Hepatocyte (in vitro differentiated cells): ENCODE results near the gene MTHFD1L.
"Not testable (repeated sequence)": the region's sequence is repeated elsewhere in the genome, so short reads cannot be mapped to it uniquely, and the experiment has no call there.

Experiments
- EZH2phosphoT487 ChIP-seq: fragments of 200-600 bp; sonication (generic); IDR thresholded peaks from one replicate; pipeline ENCODE4 v1.6.1; 2018; ENCODE audit warnings: antibody characterized with exemption, mild to moderate bottlenecking, low read depth, moderate library complexity; ENCODE audit not compliant: unreplicated experiment, severe bottlenecking
- TF ChIP-seq, protein P1 (sequence below): fragments of 200-600 bp; sonication (generic); IDR thresholded peaks from 2 replicates; pipeline ENCODE4 v1.5.1; 2016; ENCODE audit warnings: antibody characterized with exemption, mild to moderate bottlenecking; ENCODE audit not compliant: poor library complexity

GRCh38 chr6:151036211-151036721 lies 170.8 kb downstream of the MTHFD1L start:
- TF ChIP-seq, protein P1, sequence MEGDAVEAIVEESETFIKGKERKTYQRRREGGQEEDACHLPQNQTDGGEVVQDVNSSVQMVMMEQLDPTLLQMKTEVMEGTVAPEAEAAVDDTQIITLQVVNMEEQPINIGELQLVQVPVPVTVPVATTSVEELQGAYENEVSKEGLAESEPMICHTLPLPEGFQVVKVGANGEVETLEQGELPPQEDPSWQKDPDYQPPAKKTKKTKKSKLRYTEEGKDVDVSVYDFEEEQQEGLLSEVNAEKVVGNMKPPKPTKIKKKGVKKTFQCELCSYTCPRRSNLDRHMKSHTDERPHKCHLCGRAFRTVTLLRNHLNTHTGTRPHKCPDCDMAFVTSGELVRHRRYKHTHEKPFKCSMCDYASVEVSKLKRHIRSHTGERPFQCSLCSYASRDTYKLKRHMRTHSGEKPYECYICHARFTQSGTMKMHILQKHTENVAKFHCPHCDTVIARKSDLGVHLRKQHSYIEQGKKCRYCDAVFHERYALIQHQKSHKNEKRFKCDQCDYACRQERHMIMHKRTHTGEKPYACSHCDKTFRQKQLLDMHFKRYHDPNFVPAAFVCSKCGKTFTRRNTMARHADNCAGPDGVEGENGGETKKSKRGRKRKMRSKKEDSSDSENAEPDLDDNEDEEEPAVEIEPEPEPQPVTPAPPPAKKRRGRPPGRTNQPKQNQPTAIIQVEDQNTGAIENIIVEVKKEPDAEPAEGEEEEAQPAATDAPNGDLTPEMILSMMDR: not testable (repeated sequence)
- TF ChIP-seq EZH2phosphoT487: not testable (repeated sequence)
